Amniotic stem cell (primary cell): ENCODE results near the gene TFDP3.

Source experiments
- DNase-seq: peaks from one replicate; lab custom pipeline; 2025; lab: John Stamatoyannopoulos, UW

Gene TFDP3, protein sequence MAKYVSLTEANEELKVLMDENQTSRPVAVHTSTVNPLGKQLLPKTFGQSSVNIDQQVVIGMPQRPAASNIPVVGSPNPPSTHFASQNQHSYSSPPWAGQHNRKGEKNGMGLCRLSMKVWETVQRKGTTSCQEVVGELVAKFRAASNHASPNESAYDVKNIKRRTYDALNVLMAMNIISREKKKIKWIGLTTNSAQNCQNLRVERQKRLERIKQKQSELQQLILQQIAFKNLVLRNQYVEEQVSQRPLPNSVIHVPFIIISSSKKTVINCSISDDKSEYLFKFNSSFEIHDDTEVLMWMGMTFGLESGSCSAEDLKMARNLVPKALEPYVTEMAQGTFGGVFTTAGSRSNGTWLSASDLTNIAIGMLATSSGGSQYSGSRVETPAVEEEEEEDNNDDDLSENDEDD

DNA sequence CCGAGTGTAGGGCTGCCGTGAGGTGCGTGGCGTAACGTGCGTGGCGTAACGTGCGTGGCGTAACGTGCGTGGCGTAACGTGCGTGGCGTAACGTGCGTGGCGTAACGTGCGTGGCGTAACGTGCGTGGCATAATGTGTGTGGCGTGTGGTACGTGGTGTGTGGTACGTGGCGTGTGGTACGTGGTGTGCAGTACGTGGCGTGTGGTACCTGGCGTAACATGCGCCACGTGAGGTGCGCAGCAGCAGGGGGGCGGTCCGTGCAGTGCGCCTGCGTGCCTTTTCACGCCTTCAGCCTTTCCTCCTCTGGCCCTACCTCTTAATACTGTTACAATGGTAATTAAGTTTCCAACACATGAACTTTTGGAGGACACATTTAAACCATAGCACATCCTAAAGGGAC is at the start of gene TFDP3:
TSS of gene TFDP3 (minus strand) at position 26 of the 400 bp plus-strand sequence. CDS start 95 bp downstream, outside the sequence.
- no peak for DNase-seq

DNA sequence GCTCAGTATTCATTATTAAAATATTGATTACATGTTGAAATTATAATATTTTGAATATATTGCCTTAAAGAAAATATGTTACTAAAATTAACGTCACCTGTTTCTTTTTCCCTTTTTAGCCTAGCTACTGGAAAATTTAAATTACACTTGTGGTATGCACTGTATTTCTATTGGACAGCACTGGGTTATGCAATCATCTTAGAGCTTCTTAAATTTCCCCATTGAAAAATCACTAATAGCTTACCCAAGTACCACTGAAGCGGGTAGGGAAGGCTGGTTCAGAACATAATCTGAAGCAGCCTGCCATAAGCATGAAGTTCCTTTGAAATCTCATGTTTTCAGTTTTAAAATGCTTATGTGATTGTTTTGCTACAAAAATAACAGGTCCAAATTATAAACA is 49.5 kb upstream of the TFDP3 start:
- no peak for DNase-seq

DNA sequence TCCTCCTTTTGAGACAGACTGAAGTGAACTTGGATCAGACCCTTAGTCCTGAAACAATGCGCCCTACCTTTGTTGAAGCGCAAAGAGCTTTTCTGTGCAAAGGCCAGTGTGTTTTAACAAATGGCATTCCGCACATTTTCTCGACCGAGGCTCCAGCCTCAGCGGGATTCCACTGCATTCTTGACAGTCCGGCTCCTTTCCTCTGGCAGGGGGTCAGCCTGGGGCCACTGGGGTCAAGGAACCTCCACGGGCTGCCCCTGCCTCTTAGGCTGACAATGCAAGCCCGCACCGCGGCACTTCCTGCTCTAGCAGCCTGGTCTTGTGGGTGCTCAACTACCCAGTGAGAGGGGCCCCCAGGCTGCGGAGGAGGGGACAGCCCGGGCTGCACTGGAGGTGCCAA is 47.2 kb upstream of the TFDP3 start:
- DNase-seq: no peak

DNA sequence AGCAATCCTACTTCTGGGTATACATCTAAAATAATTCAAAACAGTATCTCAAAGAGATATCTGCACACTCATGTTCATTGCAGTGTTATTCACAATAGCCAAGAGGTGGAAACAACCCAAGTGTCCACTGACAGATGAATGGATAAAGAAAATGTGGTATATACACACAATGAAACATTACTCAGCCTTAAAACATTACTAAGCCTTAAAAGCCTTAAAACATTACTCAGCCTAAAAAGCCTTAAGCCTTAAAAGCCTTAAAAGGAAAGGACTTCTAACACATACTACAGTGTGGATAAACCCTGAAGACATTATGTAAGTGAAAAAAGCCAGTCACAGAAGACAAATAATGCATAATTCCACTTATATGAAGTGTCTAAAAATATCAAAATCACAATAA is 40.3 kb upstream of the TFDP3 start:
- DNase-seq: no peak

DNA sequence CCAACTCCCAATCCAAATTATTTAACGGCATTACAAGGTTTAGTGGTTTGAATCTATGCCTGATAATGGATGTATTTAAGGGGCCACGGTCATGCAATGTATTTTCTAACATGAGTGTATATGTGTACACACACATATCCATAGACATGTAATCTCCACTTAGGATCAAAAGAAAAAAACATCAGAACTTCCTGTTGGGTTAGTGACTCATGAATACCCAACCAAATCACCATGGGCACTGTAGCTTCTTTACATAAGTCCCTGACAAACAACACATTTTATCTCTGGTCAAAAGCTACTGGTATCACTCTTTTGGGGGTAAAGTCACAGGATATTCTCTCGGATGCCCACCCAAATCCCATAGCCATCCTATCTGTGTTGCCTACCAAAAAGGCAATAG is 36.5 kb upstream of the TFDP3 start:
- DNase-seq: no peak

DNA sequence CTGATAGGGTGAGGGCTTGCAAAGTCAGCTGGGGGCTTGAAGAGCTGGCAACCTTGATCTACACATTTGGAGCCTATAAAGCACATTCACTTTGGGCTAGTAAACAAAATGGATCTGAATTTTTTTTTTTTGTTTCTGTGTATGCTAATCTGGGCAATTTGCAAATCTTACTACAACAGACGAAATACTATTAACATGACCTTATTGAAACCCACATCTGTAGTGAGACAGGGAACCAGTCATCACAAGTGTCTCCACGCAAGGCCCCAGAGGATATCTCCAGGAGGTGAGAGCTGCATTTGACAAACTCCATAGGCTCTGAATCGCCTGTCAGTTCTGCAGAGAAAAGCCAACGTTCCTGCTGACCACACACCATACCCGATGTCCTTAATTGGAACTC is 33.0 kb upstream of the TFDP3 start:
- no peak for DNase-seq

DNA sequence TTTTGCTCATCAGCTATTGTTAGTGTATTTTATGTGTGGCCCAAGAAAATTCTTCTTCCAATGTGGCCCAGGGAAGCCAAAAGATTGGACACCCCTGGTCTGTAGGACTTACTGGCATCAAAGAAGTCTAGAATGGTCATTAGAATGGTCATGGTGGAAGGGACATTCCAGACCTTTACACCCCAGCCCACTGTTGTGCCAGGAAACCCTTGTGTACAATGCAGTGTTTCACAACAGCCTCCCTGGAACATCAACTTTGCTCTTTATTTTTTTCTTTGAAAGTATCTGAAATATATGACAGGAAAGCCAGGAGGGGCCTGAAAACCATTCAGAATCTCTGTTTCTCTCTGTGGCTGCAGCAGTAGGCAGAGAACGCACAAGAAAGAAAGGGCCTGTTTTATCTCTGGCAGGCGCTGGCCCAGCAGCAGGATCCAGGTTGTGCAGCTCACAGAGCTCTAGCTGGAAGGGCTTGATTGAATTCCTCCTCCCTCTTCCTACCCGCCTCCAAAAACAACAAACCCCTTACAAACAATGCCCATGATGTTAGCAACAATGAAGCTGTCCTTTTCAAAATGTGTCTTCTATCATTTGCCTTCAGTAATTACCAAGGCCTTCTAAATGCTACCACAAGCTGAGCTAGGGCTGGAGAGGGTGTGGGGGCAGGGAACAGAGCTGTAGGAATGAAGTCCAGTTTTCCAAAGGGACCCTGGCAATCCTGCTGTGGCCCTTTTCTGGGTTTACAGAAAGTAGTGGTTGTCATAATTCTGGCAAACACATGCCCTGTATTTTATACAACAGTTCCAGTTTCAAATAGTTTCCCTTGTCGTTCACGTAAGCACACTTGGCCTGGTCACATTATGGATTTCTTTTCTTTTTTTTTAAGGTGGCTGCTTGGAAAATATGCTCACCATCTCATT is 32.3 kb upstream of the TFDP3 start:
- DNase-seq: no peak

DNA sequence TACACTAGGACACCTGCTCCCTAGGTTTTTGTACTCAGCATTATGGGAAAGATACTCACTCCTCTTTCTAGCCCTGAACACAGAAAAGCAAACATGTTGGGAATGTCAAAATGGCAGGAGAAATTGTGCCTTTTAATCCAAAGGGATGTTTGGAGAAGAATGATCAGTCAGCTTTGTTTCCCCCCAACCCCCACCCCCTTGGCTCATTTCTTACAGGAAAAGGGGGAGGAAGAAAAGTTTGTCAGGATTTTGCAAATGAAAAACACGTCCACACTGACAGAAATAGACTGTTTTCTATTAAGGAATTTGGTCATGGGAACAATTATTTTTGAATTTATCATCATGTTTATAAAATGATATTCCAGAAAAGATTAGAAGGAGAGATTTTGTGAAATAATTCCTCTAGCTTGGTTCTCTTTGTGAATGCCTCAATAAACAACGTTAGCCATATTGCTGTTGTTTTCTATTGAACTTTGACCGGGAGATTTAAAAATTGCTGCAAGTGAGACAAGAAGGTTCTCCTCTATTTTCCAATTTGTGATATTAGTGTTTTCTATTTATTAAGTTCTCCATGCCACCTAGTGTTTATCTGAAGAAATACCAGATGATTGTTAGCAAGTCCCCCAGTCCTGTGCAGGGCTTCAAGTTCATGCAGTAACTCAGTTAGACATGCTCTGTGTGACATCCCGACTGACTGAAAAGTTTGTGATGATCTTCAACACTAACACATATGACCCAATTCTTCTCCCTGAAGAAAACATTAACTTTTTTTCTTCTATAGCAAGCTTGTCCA is 31.3 kb upstream of the TFDP3 start:
- DNase-seq: no peak

DNA sequence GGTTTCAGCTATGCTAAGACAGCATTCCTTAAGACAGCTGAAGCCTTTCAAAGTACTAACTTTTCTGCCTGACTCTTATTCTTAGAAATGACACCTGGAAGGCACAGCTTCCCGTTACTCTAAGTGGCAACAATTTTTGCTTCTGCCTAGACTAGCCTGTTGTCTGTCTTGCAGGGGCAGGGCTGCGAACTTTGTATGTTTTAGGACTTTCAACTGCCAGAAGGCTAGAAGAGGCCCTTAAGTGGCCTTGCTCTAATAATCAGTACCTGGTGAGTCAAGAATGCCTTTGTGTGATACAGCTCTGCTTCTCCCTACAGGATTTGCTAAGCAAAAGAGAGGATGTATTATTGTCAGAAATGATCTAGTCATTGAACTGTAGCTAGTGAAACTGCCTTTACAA is 30.0 kb upstream of the TFDP3 start:
- no peak for DNase-seq

DNA sequence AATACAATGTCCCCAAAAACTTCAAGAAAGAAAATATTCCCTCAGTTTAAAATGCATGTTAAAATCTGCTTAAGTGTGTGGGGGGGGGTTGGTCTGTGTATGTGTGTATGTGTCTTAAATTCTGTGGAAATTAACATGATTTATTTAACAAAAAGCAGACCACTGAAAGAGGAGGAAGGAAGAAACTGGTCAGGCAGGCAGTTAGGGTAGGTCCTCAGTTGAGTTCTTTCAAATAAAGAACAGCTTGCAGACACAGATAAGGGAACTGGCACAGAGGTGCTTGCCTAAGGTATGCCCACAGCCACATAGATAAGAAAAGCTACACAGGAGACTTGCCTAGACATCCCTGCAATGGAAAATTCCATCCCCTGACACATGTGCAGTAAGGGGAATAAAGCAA is 28.8 kb upstream of the TFDP3 start:
- DNase-seq: no peak

DNA sequence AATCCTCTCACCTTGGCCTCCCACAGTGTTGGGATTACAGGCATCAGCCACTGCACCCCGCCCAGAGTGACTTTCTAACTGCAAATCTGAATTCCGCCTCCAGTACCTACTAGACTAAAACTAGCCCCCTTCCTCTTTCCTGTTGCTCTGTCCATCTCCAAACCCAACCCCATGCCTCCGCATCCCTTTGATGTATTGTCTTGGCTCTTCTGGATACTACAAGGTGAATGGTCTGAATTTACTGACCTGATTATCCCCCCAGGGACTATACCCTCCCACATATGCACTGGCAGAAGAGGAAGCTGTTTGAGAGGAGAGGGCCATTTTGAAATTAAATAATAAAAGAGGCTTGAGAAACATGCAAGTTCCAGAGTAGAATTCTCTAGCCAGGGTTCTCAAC is 17.7 kb upstream of the TFDP3 start:
- no peak for DNase-seq

DNA sequence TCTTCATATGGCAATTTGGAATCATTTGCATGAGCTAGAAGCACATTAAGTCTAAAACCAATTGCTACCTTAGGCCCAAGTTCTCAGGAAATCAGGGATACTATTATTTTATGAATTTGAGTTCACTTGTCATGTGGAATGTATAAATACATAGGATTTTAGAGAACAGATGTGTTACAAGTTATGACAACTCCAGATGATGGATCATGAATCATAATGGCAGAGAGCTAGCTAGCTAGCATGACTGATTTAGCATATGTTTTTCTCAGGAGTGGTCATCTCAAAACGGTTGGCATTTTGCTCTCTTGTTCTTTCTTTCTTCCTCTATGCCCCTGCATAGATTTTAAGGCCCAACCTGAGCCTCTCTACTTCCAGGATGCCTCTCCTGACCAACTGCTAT is 14.2 kb upstream of the TFDP3 start:
- no peak for DNase-seq

DNA sequence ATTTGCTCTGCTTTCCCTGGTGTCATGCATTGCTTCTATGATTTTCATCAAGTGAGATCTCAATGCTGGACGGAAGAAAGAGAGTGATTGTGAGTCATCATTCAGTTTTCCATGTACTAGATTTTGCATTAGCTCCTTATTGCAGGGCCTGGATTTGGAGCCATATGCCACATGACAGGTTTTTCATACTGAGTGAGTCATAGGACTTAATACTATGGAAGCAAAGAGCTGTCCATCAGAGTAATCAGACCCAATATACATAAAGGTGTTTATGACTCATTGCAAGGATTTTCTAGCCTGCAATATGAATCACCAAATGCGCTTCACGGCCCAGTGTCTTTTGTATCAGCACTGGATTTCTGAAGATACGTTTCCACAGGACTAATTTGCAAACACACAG is 11.2 kb upstream of the TFDP3 start:
- DNase-seq: no peak

DNA sequence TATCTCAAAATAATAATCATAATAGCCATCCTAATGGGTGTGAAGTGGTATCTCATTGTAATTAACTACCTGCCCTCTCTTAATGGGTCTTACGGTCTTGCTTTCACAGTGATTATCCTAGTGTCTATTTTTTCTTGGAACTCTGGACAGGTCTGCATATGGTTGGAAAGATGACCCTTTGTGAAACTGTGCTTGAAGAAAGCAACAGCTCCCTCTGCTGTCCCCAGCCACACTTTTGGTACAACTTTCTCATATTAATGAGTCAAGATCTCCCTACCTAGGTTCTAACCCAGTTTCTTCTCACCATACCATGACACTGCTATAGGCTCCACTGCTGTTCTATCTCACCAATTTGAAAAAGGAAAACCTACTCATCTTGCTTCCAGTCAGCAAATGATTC is 2.4 kb downstream of the TFDP3 start:
- DNase-seq: no peak

DNA sequence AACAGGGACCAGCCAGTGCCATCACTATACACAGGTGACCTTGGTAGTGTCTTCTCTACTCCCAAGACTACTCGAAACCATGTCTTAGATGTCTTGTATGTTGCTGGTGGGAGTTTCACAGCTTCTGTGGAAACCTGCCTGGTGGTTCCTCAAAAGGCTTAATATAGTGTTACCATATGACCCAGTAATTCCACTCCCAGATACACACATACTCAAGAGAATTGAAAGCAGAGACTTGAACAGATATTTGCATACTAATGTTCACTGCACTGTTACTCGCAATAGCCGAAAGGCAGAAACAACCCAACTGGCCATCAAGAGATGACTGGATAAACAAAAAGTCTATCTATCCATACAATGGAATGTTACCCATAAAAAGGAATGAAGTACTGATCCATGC is 3.1 kb downstream of the TFDP3 start:
- DNase-seq: no peak

DNA sequence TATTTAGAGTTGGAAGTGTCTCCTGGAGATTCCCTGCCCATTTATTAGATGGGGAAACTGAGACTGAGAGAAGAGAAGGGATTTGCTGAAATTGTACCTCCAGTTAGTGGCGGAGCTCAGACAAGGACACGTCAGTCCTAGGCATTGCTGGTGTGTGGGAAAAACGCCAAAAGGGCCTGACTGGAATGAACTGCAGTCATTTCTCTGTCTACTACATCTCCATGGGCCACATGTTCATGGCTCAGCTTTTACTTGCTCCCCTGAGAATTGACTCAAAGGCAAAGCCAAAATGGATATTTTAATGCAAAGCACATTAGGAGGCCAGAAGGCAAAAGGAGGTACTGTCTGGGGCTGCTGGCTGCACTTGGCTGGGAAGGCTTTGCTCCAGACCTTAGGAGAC is 3.9 kb downstream of the TFDP3 start:
- no peak for DNase-seq

DNA sequence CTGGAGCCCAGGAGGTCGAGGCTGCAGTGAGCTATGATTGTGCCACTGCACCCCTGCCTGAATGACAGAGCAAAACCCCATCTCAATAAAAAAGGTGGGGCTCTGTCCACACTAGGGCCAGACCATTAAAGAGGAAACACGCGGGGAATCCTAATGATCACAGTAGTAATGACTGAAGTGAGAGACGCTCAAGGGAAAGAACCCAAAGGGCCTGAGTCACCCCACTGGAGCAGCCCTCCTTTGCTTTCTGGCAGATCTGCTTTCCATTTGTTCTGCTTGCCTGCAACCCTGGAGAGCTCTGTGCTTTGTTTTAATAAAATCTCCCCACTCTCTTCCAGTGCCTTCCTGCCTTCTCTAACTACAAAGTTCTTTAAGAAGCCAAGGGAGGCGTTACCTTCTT is 5.0 kb downstream of the TFDP3 start:
- DNase-seq: no peak

DNA sequence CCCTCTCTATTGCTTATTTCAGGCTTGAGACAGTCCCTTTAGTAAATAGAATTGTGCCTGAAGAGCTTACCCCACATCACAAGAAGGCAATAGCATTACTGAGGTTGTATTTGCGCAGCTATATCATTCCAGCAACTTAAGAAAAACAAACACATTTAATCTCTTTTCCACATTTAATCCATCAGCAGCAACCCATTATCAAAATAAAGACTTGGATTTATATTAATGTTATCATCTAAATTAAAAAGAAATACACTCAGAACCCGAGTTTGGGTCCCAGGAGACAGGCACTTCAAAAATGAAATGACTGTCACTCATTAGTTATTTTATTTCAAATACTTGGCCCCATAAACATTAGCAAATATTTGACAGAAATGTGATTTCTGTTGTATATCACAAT is 10.4 kb downstream of the TFDP3 start:
- no peak for DNase-seq

DNA sequence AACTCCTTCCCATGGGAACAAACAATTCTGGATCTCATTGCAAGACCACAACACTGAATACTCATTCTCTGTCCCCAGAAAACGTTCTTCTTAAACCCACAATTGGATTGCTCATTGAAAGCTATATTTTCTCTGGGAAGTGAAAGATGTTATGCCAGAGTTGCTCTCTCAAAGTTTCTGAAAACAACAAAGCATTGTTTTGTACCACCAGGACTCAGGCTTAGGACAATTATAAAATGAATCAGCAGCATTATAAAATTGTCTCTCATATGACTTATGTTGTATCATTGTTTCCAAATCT is 26.5 kb downstream of the TFDP3 start:
- no peak for DNase-seq

DNA sequence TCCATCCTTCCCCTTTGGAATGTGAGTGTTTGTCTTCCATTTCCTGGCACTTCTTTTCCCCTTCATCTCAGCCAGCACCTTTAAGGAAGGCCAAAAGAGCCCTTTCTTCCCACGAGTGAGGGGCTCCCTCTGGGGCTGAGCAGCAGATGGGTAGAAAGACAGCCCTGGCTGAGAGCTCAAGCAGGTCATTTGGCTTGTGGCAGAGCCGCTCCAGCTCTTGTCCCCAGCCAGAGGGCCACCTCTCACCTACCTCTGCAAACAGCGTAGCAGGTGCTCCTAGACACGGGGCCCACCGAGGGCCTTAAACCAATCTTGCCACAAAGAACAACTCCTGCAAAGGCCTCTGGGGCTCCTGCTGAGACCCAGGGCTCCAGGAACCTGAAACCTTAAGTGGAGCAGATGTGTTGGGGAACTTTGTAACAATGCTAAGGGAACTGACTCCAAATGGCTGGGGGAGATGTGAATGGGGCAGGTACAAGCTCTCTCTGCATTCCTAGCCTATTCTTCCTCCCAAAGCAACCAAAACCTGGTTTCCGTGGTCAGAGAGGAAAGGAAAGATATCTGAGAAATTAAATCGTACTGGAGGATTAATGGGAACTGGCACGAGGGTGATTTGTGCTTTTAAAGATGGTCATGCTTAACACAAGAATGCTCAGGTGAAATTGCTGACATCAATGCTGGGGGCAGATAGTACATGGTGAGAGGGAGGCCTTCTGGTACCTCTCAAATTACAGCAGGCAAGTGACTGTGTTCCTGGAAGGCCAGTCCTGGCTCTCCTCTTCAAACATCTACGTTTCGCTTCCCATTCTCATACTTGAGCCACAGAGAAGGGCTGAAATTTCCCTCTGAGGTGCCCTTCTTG is 27.0 kb downstream of the TFDP3 start:
- no peak for DNase-seq

DNA sequence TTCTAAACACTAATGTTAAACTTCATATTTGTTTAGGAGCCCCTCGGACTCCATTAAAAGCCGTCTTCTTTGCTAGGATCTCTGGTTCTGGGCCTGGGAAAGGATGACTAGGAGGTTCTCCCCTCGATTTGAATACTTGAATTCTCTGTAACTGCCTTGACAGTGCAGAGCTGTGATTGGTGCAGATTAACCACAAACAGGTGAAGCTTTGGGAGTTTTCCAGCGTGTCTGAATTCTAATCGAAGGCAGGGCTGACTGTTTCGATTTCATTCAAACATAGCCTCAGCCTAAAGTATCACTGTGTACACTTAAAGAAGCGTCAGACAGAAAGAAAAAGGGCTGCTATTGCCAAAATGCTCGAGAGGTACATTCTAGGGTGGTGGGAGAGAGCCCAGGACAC is 29.0 kb downstream of the TFDP3 start:
- no peak for DNase-seq

DNA sequence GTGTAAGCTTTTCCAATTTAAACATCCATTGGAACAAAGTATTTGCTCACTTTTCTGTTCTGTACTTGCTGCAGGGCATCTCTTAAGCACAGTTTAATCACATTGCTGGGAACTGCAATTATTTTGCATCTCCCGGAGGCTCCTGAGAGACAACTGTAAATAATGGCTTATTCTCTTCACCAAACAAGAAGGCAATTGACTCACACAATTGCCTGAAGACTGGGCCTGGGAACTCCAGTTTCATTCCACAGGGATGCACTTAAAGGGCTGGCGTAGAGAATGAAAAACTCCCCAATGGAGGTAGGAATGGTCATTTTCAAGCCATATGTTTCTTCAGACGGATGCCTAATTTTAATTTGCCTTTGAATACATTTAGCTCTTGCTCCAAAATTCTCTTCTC is 29.5 kb downstream of the TFDP3 start:
- DNase-seq: no peak
